WI38 (cell line): ENCODE data around the gene RYR3.

Experiments used
- H3K4me3 ChIP-seq: 2 replicates; pipeline ENCODE4 v1.5.1; 2011; ENCODE audit warnings: low read depth, mild to moderate bottlenecking, control low read depth, low read length
- TF ChIP-seq, protein P1 (sequence below): IDR thresholded peaks from 2 replicates; pipeline ENCODE4 v1.5.1; 2012; ENCODE audit warnings: low read depth, mild to moderate bottlenecking, control low read depth, low read length

Gene RYR3

DNA sequence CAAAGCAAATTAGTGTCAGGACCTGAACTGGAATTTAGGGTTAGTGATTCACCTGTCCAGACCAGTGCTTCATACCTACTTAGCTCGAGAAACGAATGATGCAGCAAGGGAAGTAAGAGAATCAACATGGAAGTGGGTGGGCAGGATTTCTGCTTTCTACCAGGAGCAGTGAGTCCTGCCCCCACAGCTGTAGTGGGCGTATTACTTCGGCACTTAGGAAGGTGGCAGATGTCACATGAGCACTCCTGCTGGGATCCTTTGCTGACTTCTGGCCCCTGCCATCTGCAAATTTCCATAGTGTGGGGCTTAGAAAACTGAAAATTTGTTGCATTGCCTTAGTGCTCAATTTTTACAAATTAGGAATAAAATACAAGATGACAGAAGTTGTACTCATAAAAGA lies 31.2 kb downstream of the RYR3 start:
- H3K4me3 ChIP-seq = no peak overlapping the region
- TF ChIP-seq, protein P1, sequence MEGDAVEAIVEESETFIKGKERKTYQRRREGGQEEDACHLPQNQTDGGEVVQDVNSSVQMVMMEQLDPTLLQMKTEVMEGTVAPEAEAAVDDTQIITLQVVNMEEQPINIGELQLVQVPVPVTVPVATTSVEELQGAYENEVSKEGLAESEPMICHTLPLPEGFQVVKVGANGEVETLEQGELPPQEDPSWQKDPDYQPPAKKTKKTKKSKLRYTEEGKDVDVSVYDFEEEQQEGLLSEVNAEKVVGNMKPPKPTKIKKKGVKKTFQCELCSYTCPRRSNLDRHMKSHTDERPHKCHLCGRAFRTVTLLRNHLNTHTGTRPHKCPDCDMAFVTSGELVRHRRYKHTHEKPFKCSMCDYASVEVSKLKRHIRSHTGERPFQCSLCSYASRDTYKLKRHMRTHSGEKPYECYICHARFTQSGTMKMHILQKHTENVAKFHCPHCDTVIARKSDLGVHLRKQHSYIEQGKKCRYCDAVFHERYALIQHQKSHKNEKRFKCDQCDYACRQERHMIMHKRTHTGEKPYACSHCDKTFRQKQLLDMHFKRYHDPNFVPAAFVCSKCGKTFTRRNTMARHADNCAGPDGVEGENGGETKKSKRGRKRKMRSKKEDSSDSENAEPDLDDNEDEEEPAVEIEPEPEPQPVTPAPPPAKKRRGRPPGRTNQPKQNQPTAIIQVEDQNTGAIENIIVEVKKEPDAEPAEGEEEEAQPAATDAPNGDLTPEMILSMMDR = no peak

DNA sequence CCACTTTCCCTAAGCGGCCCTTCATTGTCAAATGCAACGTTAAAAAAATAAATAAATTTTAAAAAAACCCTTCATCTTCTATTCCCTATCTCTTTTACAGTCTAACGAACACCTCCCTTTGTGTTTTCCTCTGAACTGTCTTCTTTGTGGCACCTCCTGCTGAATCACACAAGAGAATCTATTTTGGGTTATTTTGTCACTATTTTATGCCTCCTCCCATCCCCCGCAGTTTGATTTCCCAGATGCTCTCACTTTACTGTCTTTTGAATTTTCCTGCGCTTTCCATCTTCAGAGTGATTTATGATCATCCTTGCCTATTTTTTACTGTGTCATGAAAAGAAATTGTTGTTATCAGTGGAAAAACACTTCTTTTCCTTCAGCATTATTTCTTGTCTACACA lies 32.5 kb downstream of the RYR3 start:
- TF ChIP-seq, protein P1 = no peak
- H3K4me3 ChIP-seq = no peak overlapping the region

DNA sequence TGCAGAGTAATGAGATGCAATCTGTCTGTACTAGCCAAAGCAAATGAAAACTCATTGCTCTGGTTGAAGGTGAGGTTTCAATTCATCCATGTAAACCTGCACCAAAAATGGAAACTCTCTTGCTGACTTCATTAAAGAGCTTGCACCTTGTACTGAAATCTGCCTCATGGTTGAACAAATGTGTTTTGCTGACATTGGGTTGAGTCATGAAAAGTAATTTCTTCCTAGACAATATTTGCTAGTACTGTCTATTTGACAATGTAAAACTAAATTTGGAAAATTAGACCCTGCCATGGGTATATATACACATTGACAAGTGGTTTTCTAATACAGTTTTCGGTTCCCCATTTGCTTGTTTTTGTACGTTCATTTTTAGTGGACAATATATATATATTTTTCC lies 33.3 kb downstream of the RYR3 start:
- H3K4me3 ChIP-seq = no peak overlapping the region
- TF ChIP-seq, protein P1 = no peak

DNA sequence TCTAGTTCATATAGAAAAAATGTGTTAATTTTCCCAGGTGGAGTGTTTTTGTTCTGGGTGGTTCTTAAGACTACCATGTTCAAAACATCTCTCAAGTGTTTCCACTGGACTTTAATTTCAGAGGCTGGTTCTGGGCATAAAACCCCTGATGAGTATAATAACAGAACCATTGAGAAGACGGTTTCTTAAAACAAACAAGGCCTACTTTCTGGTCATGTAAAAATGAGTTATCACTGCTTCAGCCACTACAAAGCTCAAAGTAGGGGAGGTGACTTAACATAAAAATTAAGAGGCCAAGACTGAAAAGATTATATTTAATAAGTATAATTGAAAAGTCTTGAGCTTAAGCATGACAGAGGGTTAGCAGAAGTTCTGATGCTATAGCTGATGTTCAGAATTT lies 33.8 kb downstream of the RYR3 start:
- H3K4me3 ChIP-seq = no peak overlapping the region

DNA sequence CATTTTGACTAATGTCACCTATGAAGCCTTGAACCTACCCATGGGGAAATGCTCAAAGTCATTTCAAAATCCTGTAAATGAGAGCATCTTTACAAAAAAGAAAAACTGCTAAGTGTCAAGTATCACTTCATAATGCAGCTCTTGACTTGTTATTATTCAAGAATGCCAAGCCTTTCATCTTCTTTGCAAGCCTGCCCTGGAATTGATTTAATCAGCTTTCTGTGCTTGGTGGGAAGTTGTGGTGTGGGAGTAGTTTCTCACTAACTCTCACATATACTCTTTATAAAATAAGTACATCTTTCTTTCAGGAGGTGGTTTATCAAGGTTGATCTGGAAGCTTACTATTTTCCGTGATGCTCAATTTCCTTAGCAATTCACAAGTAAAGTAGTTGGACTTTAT lies 43.6 kb downstream of the RYR3 start:
- TF ChIP-seq, protein P1 = no peak
- H3K4me3 ChIP-seq = no peak overlapping the region

More for the DNA sequence above, 33.8 kb downstream of the RYR3 start:
- TF ChIP-seq, protein P1 = no peak

DNA sequence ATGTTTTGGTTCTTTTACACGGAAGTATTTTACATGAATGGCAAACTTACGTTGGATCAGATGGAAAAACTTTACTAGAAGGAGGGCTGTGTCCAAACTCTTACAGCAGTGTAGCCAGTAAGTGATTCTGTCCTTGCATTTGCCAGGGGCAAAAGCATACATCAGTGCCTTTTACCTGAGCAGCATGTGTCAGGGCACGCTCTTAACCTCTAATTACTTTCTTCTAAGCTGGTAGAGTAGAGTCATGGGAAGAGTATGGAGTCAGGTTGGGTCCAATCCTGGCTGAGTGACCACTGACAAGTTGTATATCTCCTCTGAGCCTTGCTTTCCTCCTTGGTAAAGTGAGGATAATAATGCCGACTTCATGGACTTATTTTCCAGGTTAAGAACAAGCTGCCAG lies 47.1 kb downstream of the RYR3 start:
- TF ChIP-seq, protein P1 = no peak
- H3K4me3 ChIP-seq = no peak overlapping the region

DNA sequence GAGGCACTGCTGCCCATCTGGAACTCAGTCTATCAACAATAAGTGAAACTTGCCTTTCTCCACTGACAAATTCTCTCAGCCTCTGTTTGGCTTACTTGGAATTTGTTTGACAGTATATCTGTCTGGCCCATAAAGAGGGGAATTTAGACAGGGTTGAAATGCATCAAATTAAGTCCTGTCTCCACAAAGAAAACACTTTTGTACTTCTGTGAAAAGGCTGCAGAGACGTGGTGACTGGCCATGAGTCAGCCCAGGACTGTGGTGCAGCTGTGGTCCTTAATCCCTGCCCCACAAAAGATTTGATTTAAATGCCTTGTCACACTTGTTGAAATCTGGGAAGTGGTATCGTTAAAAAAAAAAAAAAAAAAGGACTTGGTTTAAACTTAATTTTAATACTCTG lies 47.5 kb downstream of the RYR3 start:
- TF ChIP-seq, protein P1 = no peak

More for the DNA sequence above, 47.5 kb downstream of the RYR3 start:
- H3K4me3 ChIP-seq = no peak overlapping the region
